Medulla oblongata (tissue), 1 donor: ENCODE measurements around the gene RNASEH1.
A peak's percentile ranks its signal among the peaks of the same experiment; 100 is the strongest.
"Not testable (repeated sequence)": the region's sequence is repeated elsewhere in the genome, so short reads cannot be mapped to it uniquely, and the experiment has no call there.

Experiments used
- DNase-seq: peaks from one replicate; pipeline ENCODE4 v3.0.0-alpha.2; 2015; ENCODE audit errors: extremely low spot score

Gene RNASEH1

DNA sequence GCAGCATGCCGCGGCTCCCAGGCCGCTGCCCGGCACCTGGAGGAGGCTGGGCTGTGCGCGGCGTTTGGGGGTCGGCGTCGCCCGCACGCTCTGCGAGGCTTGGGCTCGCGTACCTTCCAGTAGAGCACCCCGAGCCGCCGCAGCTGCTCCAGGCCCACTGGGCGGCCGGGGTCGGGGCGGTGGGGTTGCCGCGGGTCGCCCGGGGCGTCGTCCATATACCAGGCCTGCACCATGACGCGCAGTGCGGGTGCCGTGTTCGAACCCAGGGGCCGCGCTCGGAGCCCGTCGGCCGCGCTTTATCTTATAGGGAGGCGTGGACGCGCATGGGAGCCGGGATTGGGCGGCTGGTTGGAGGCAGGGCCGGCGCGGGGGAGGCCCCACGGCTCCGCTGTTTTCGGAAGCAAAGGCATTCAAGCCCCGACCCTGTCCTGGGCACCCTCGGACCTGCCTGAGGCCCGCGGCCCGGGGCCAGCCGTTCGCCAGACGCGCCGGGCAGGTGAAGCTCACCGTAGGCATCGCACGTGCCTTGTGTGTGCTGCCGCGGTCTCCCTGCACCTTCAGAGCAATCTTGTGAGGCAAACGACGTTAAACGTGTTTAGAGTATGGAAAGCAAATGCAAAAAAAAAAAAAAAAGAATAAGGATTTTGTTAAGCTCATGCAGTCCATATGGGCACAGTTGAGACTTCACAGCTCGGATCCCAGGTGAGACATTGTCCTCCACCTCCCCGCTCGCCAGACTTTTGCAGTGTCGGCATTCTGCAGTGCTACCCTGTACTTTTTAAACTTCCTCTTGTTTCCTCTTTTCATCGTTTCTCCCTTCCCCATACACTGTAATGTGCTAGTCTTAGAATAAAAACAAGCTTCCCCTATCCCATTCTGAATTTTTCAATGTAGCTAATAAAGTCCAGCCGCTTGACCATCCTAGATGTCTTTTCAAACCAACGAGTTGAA lies 38.6 kb downstream of the RNASEH1 start, which contains the start of gene ADI1:
Gene ADI1 (minus strand): TSS at position 277 of the 951 bp plus-strand sequence. CDS start 44 bp downstream, at position 233.
- peak; percentile 62 for DNase-seq

DNA sequence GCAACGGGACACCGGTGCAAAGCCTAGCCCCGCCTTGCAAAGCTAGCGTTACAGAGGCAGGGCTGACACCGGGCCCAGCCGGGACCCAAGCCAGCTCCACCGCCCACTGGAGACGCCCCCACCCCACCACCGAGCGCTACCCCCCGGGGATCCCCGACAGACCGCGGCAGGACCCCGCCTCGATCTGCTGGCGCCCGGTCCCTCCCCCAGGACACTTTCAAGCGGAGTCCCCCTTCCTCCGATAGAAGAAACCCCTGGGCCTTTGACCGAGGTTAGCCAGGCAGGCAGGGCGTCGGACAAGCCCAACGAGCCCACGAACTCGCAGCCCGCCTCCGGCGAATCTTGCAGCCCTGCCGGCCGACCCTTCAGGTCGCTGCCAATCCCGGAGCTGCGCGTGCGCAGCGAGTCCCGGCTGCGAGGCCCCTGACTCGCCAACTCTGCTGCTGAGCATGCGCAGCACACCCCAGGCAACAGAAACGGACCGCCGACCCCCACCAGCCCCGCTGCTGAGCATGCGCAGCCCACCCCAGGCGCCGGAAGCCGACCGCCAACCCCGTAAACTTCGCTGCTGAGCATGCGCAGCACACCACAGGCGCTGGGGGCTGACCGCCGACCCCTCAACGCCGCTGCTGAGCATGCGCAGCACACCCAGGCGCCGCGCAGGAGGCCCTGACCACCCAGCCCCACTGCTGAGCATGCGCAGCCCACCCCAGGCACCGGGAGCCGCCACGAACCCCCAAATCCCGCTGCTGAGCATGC lies 39.5 kb downstream of the RNASEH1 start:
- DNase-seq: peak; percentile 97

GRCh38 chr2:3517948-3518495 lies 40.1 kb downstream of the RNASEH1 start:
- DNase-seq: no peak

- no peak for DNase-seq
These were observed 41.3 kb downstream of the RNASEH1 start for GRCh38 chr2:3516831-3517230.

GRCh38 chr2:3515438-3515837 lies 42.7 kb downstream of the RNASEH1 start:
- not testable (repeated sequence) for DNase-seq

- no peak for DNase-seq
These were observed 44.9 kb downstream of the RNASEH1 start for GRCh38 chr2:3513026-3513810.

- DNase-seq: no peak
These were observed 46.0 kb downstream of the RNASEH1 start for GRCh38 chr2:3512086-3512485.

GRCh38 chr2:3505771-3506170 lies 52.4 kb downstream of the RNASEH1 start:
- DNase-seq: no peak

- no peak for DNase-seq
These were observed 53.4 kb downstream of the RNASEH1 start for GRCh38 chr2:3504741-3505140.

DNA sequence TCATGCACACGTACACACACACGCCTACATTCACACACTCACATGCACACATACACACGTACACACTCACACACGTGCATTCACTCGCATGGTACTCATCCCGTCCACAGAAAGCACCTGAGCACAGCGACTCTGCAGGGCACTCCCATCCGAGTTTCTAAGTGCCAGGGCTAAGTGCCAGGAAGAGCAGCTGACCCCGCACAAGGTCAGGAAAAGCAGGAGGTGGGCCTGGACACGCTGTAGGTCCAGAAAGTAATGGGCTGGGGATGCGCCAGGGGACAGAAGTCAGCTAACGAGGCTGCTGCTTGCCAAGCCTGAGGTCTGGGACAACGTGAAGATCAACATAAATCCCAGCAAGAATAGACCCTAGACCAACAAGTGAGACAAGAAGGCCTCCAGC lies 54.6 kb downstream of the RNASEH1 start:
- DNase-seq: no peak

GRCh38 chr2:3503046-3503445 lies 55.1 kb downstream of the RNASEH1 start:
- no peak for DNase-seq

DNA sequence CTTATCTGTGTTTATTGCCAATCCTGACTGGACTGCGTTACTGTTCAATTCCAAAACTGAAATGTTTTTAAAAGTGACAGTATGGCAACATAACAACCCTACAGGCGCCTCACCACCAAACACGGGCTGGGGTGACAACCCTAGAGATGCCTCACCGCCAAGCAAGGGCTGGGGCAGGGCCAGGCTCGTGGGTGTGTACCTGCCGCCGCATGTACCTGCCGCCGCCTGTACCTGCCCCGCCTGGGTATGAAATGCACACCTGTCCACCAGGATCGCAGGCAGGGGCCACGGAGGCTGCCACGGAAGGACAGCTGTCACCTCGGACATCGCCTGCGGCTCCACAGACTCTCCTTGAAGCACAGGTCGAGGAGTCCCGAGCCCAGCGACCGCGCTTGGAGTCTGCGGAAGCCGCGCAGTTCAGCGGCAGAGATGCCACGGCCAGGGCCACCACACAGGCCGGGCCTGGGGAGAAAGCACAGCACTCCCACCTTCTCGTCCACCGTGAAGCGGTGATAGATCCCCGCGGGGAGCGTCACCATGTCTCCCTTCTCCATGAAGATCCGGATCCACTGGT lies 57.7 kb downstream of the RNASEH1 start:
- DNase-seq: no peak

- DNase-seq: no peak
These were observed 59.2 kb downstream of the RNASEH1 start for GRCh38 chr2:3498783-3499394.

GRCh38 chr2:3496708-3497080 lies 61.4 kb downstream of the RNASEH1 start:
- not testable (repeated sequence) for DNase-seq
